IPS DF 6.9 (cell line): ENCODE results near the gene METTL21A.
"Not testable (repeated sequence)": the region's sequence is repeated elsewhere in the genome, so short reads cannot be mapped to it uniquely, and the experiment has no call there.

Source experiments
- DNase-seq: peaks from one replicate; pipeline ENCODE4 v3.0.0-alpha.2; 2013; ENCODE audit warnings: low read depth, low spot score
- H3K27ac ChIP-seq: one replicate; pipeline ENCODE4 v1.5.1; 2013; ENCODE audit warnings: low read length, control low read depth
- H3K27me3 ChIP-seq: 2 replicates; pipeline ENCODE4 v1.6.1; 2013; ENCODE audit warnings: mild to moderate bottlenecking, low read length; ENCODE audit not compliant: control insufficient read depth, insufficient read depth
- H3K36me3 ChIP-seq: 2 replicates; pipeline ENCODE4 v1.6.1; 2013; ENCODE audit warnings: low read length; ENCODE audit not compliant: control insufficient read depth, insufficient read depth
- H3K4me1 ChIP-seq: 2 replicates; pipeline ENCODE4 v1.6.1; 2013; ENCODE audit warnings: low read length; ENCODE audit not compliant: control insufficient read depth, insufficient read depth
- H3K4me3 ChIP-seq: 2 replicates; pipeline ENCODE4 v1.5.1; 2013; ENCODE audit warnings: mild to moderate bottlenecking, low read length
- H3K9me3 ChIP-seq: 2 replicates; pipeline ENCODE4 v1.6.1; 2013; ENCODE audit warnings: low read length, inconsistent platforms; ENCODE audit not compliant: control insufficient read depth, insufficient read depth
- WGBS: extraction: QIAGEN DNeasy Blood & Tissue Kit; methylation state at CpG from one replicate; pipeline ENCODE4 v1.1.7; 2013; ENCODE audit warnings: mixed read lengths, missing lambda C conversion rate; ENCODE audit not compliant: insufficient read length, insufficient coverage; 5-methylcytosine and 5-hydroxymethylcytosine counted together

METTL21A gene

GRCh38 chr2:207646582-207646981 lies 21.4 kb upstream of the METTL21A start:
- not testable (repeated sequence) for H3K9me3 ChIP-seq, H3K4me3 ChIP-seq, H3K27ac ChIP-seq, H3K27me3 ChIP-seq, DNase-seq, H3K36me3 ChIP-seq, H3K4me1 ChIP-seq
- no CpG with 5 or more reads among the region's 7 CpGs for WGBS

- no peaks in the 10 kb centered on the region for H3K4me1 ChIP-seq
- H3K4me3 ChIP-seq, result no peak overlapping the region
- no peaks in the 10 kb centered on the region for H3K9me3 ChIP-seq
- no CpG with 5 or more reads among the region's 1 CpG for WGBS
- no peak for DNase-seq
- H3K27me3 ChIP-seq, result no peaks in the 10 kb centered on the region
- no peaks in the 10 kb centered on the region for H3K36me3 ChIP-seq
- no peak overlapping the region for H3K27ac ChIP-seq
Observed at GRCh38 chr2:207643892-207644291, 18.7 kb upstream of the METTL21A start.

GRCh38 chr2:207640661-207641060 lies 15.5 kb upstream of the METTL21A start:
- H3K4me3 ChIP-seq, result no peak overlapping the region
- no peak for DNase-seq
- WGBS, result no CpG with 5 or more reads among the region's 1 CpG
- H3K9me3 ChIP-seq, result no peaks in the 10 kb centered on the region; the same call in 1 of the 2 replicates
- no peaks in the 10 kb centered on the region for H3K27me3 ChIP-seq
- H3K27ac ChIP-seq, result no peak overlapping the region
- no peaks in the 10 kb centered on the region; the same call in 1 of the 2 replicates for H3K4me1 ChIP-seq
- no peaks in the 10 kb centered on the region for H3K36me3 ChIP-seq

GRCh38 chr2:207640160-207640559 lies 15.0 kb upstream of the METTL21A start:
- no peak overlapping the region for H3K27ac ChIP-seq
- H3K27me3 ChIP-seq, result no peaks in the 10 kb centered on the region
- no peaks in the 10 kb centered on the region for H3K36me3 ChIP-seq
- no peaks in the 10 kb centered on the region; the same call in 1 of the 2 replicates for H3K4me1 ChIP-seq
- no peak overlapping the region for H3K4me3 ChIP-seq
- DNase-seq, result no peak
- no peaks in the 10 kb centered on the region; the same call in 1 of the 2 replicates for H3K9me3 ChIP-seq

- not testable (repeated sequence) for H3K4me1 ChIP-seq, H3K27ac ChIP-seq, DNase-seq, H3K27me3 ChIP-seq, H3K4me3 ChIP-seq, H3K36me3 ChIP-seq, H3K9me3 ChIP-seq
- WGBS, result no CpG with 5 or more reads among the region's 3 CpGs
Observed at GRCh38 chr2:207639288-207639687, 14.1 kb upstream of the METTL21A start.

- Histone ChIP-seq H3K27ac (no peak overlapping the region), H3K4me3 (no peak overlapping the region), H3K9me3 (no peaks in the 10 kb centered on the region; the same call in 1 of the 2 replicates), H3K27me3 (no peaks in the 10 kb centered on the region), H3K36me3 (no peaks in the 10 kb centered on the region), H3K4me1 (no peaks in the 10 kb centered on the region; the same call in none of the 2 replicates)
- DNase-seq, result no peak
- WGBS, result no CpG with 5 or more reads among the region's 11 CpGs
Observed at GRCh38 chr2:207635468-207636200, 10.4 kb upstream of the METTL21A start.

GRCh38 chr2:207633686-207634085 lies 8.5 kb upstream of the METTL21A start:
- no peaks in the 10 kb centered on the region; the same call in none of the 2 replicates for H3K4me1 ChIP-seq
- no peaks in the 10 kb centered on the region for H3K27me3 ChIP-seq
- DNase-seq, result no peak
- no CpG with 5 or more reads among the region's 3 CpGs for WGBS
- H3K9me3 ChIP-seq, result no peaks in the 10 kb centered on the region; the same call in 1 of the 2 replicates
- H3K36me3 ChIP-seq, result no peaks in the 10 kb centered on the region
- H3K4me3 ChIP-seq, result no peak overlapping the region
- H3K27ac ChIP-seq, result no peak overlapping the region

- Histone ChIP-seq H3K4me3 (no peak overlapping the region), H3K4me1 (no peaks in the 10 kb centered on the region; the same call in none of the 2 replicates), H3K27ac (no peak overlapping the region), H3K9me3 (no peaks in the 10 kb centered on the region; the same call in 1 of the 2 replicates), H3K36me3 (no peaks in the 10 kb centered on the region), H3K27me3 (no peaks in the 10 kb centered on the region)
- WGBS, result no CpG with 5 or more reads among the region's 8 CpGs
- DNase-seq, result no peak
Observed at GRCh38 chr2:207632575-207633493, 7.6 kb upstream of the METTL21A start.

GRCh38 chr2:207630491-207630890 lies 5.3 kb upstream of the METTL21A start:
- Histone ChIP-seq H3K4me3 (no peak overlapping the region), H3K36me3 (no peaks in the 10 kb centered on the region), H3K27ac (no peak overlapping the region), H3K9me3 (no peaks in the 10 kb centered on the region), H3K27me3 (no peaks in the 10 kb centered on the region), H3K4me1 (no peaks in the 10 kb centered on the region; the same call in 1 of the 2 replicates)
- DNase-seq, result no peak
- no CpG with 5 or more reads among the region's 4 CpGs for WGBS

GRCh38 chr2:207629553-207629952 lies 4.4 kb upstream of the METTL21A start:
- no peaks in the 10 kb centered on the region for H3K36me3 ChIP-seq
- no peak overlapping the region for H3K4me3 ChIP-seq
- no peak overlapping the region for H3K27ac ChIP-seq
- no CpG with 5 or more reads among the region's 1 CpG for WGBS
- H3K4me1 ChIP-seq, result no peaks in the 10 kb centered on the region; the same call in 1 of the 2 replicates
- H3K27me3 ChIP-seq, result no peaks in the 10 kb centered on the region
- DNase-seq, result no peak
- H3K9me3 ChIP-seq, result no peaks in the 10 kb centered on the region
